ENCODE results near the gene GJA1. TPM values are rescaled to one million over a fixed set of nuclear protein-coding genes. Genes with fewer than 3 reads are reported as not detected.

The GJA1 gene
- total and polyA plus RNA-seq, 2 of the 13 experiments (the other 11 are each of a cell fraction or from before 2014, with no cell fraction given) = not detected

- H3K27ac ChIP-seq (ENCODE audit: extremely low read length, insufficient read depth, low read length) = no peak overlapping the region
- H3K36me3 ChIP-seq (replicated peaks in 1 of 2; ENCODE audit: control insufficient read depth in 1 of 2, insufficient read depth in 2 of 2, low read length in 2 of 2) = no peaks in the 10 kb centered on the region
- H3K4me1 ChIP-seq (ENCODE audit: insufficient read depth, low read length) = no peaks in the 10 kb centered on the region
- BruUV-seq (replicated peaks) = no TSS peak
- 3% methylated on average over 4 of the region's 4 CpGs for WGBS (ENCODE audit: low lambda C conversion rate)
- in situ Hi-C loops (cut with HindIII; ENCODE audit: extremely low pct_ligation_motif_present, low pct_unique_long_range_greater_than_20kb) (loop anchor here (10.0 kb wide), 1 partner anchor 405 kb away; no protein-coding TSS in a partner anchor), intact Hi-C loops (cut with micrococcal nuclease; ENCODE audit: unreplicated experiment) (no loop called here)
- H3K4me3 ChIP-seq (replicated peaks in 1 of 3; ENCODE audit: insufficient read depth in 1 of 3, low read depth in 2 of 3, low read length in 3 of 3) = no peak overlapping the region
- no peak overlapping the region for H3K9ac ChIP-seq (ENCODE audit: insufficient read depth, low read depth, low read length)
- no peak for ATAC-seq
- H3K4me2 ChIP-seq (ENCODE audit: low read depth, low read length) = no peak overlapping the region
- CTCF ChIA-PET (ENCODE audit: low intra/inter-chr PET ratio, low total read pairs) = no interaction called here
- no peak for TF ChIP-seq ZNF558 (CRISPR knock-in tag; IDR thresholded peaks at IDR 0.05; ENCODE audit: borderline replicate concordance)
- TF ChIP-seq SNAI1 (CRISPR knock-in tag; IDR thresholded peaks at IDR 0.05; ENCODE audit: borderline replicate concordance) = no peak
- TF ChIP-seq GTF2F1 (IDR thresholded peaks at IDR 0.05; ENCODE audit: low read length) = no peak
- peaks cover 0 to 25% of the 10 kb centered on the region in 2 experiments; a peak in 3 of 5 replicates for H3K27me3 ChIP-seq (ENCODE audit: control insufficient read depth in 1 of 2, insufficient read depth in 2 of 2, low read length in 2 of 2)
- H2AFZ ChIP-seq (ENCODE audit: low read length) = no peak overlapping the region
- H3K79me2 ChIP-seq (ENCODE audit: insufficient read depth, low read length) = no peaks in the 10 kb centered on the region
- FAIRE-seq = no peak
- H4K20me1 ChIP-seq (ENCODE audit: insufficient read depth, low read length) = no peaks in the 10 kb centered on the region
- H3K9me3 ChIP-seq (ENCODE audit: low read length) = no peaks in the 10 kb centered on the region
- no peak for DNase-seq (ENCODE audit: low spot score)
- POLR2A ChIA-PET = no interaction called here
These were observed 4.5 kb downstream of the GJA1 start for GRCh38 chr6:121439926-121440325.

DNA sequence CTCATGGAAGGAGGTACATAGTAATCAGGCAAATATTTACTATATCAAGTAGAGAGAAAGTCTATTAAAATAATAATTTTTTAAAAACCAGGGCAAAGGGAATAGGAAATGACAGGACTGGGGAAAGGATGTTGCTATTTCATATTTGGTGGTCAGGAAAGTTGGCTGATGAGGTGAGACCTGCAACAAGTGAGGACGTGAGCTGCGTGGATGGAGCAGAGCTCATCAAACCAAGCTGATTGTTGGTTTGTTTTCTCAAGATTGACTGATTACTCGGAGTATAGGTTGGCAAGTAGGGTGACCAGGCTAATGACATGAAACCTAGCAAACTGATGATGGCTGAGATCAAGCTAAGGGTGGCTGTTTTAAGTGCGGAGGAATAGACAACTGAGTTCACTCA lies 6.0 kb downstream of the GJA1 start:
- no peak for DNase-seq (ENCODE audit: low spot score)
- no peak for ATAC-seq
- Histone ChIP-seq H3K79me2 (ENCODE audit: insufficient read depth, low read length) (no peaks in the 10 kb centered on the region), H3K27ac (ENCODE audit: extremely low read length, insufficient read depth, low read length) (no peak overlapping the region), H3K9ac (ENCODE audit: insufficient read depth, low read depth, low read length) (no peak overlapping the region), H3K4me3 (replicated peaks in 1 of 3; ENCODE audit: insufficient read depth in 1 of 3, low read depth in 2 of 3, low read length in 3 of 3) (no peak overlapping the region), H3K27me3 (ENCODE audit: control insufficient read depth in 1 of 2, insufficient read depth in 2 of 2, low read length in 2 of 2) (peaks cover 0 to 21% of the 10 kb centered on the region in 2 experiments; a peak in 2 of 5 replicates), H3K36me3 (replicated peaks in 1 of 2; ENCODE audit: control insufficient read depth in 1 of 2, insufficient read depth in 2 of 2, low read length in 2 of 2) (no peaks in the 10 kb centered on the region), H4K20me1 (ENCODE audit: insufficient read depth, low read length) (no peaks in the 10 kb centered on the region), H3K9me3 (ENCODE audit: low read length) (no peaks in the 10 kb centered on the region), H3K4me2 (ENCODE audit: low read depth, low read length) (no peak overlapping the region), H2AFZ (ENCODE audit: low read length) (no peak overlapping the region), H3K4me1 (ENCODE audit: insufficient read depth, low read length) (no peaks in the 10 kb centered on the region)
- BruUV-seq (replicated peaks) = no TSS peak
- whole genome bisulfite sequencing (ENCODE audit: low lambda C conversion rate) = 17% methylated on average over 4 of the region's 4 CpGs
- intact Hi-C loops (cut with micrococcal nuclease; ENCODE audit: unreplicated experiment) (no loop called here), in situ Hi-C loops (cut with HindIII; ENCODE audit: extremely low pct_ligation_motif_present, low pct_unique_long_range_greater_than_20kb) (no loop called here)
- POLR2A ChIA-PET = no interaction called here
- CTCF ChIA-PET (ENCODE audit: low intra/inter-chr PET ratio, low total read pairs) = no interaction called here
- no peak for FAIRE-seq
- no peak for TF ChIP-seq POLR2AphosphoS2 (IDR thresholded peaks at IDR 0.05; ENCODE audit: low read depth, low read length)
- TF ChIP-seq, protein P1, sequence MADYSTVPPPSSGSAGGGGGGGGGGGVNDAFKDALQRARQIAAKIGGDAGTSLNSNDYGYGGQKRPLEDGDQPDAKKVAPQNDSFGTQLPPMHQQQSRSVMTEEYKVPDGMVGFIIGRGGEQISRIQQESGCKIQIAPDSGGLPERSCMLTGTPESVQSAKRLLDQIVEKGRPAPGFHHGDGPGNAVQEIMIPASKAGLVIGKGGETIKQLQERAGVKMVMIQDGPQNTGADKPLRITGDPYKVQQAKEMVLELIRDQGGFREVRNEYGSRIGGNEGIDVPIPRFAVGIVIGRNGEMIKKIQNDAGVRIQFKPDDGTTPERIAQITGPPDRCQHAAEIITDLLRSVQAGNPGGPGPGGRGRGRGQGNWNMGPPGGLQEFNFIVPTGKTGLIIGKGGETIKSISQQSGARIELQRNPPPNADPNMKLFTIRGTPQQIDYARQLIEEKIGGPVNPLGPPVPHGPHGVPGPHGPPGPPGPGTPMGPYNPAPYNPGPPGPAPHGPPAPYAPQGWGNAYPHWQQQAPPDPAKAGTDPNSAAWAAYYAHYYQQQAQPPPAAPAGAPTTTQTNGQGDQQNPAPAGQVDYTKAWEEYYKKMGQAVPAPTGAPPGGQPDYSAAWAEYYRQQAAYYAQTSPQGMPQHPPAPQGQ (CRISPR knock-in tag; IDR thresholded peaks at IDR 0.05; ENCODE audit: borderline replicate concordance) = no peak
- no peak for TF ChIP-seq FOXM1 (CRISPR knock-in tag; IDR thresholded peaks at IDR 0.05)
- no peak for TF ChIP-seq SIN3A (IDR thresholded peaks at IDR 0.05; ENCODE audit: borderline replicate concordance, low read depth, low read length)
- TF ChIP-seq, protein P2, sequence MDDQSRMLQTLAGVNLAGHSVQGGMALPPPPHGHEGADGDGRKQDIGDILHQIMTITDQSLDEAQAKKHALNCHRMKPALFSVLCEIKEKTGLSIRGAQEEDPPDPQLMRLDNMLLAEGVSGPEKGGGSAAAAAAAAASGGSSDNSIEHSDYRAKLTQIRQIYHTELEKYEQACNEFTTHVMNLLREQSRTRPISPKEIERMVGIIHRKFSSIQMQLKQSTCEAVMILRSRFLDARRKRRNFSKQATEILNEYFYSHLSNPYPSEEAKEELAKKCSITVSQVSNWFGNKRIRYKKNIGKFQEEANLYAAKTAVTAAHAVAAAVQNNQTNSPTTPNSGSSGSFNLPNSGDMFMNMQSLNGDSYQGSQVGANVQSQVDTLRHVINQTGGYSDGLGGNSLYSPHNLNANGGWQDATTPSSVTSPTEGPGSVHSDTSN (CRISPR knock-in tag; IDR thresholded peaks at IDR 0.05; ENCODE audit: borderline replicate concordance) = no peak
- no peak for TF ChIP-seq ZFP82 (CRISPR knock-in tag; IDR thresholded peaks at IDR 0.05; ENCODE audit: borderline replicate concordance)
- TF ChIP-seq ZNF333 (CRISPR knock-in tag; IDR thresholded peaks at IDR 0.05; ENCODE audit: borderline replicate concordance) = no peak
- no peak for TF ChIP-seq ZNF138 (CRISPR knock-in tag; IDR thresholded peaks at IDR 0.05; ENCODE audit: low read depth)
- TF ChIP-seq ZNF235 (CRISPR knock-in tag; IDR thresholded peaks at IDR 0.05; ENCODE audit: borderline replicate concordance) = no peak
- no peak for TF ChIP-seq ZNF180 (CRISPR knock-in tag; IDR thresholded peaks at IDR 0.05; ENCODE audit: borderline replicate concordance, low read depth)
- no peak for TF ChIP-seq ZNF383 (CRISPR knock-in tag; IDR thresholded peaks at IDR 0.05; ENCODE audit: borderline replicate concordance)
- TF ChIP-seq ZNF607 (CRISPR knock-in tag; IDR thresholded peaks at IDR 0.05; ENCODE audit: borderline replicate concordance) = no peak
